GM12892 (cell line): ENCODE data around the gene ADD2.
A peak's percentile ranks its signal among the peaks of the same experiment; 100 is the strongest.

Experiments used
- DNase-seq: peaks from one replicate; pipeline ENCODE4 v3.0.0; 2011; ENCODE audit not compliant: insufficient read length
- FAIRE-seq: peaks from 2 replicates; lab custom pipeline; 2011; peaks lifted over from hg19 to GRCh38; lab: Jason Lieb, UNC
- POLR2A ChIP-seq: IDR thresholded peaks from 2 replicates; pipeline ENCODE4 v1.6.1; 2011; ENCODE audit warnings: low read depth, low read length, control low read depth
- POLR2AphosphoS5 ChIP-seq: IDR thresholded peaks from 2 replicates; pipeline ENCODE4 v1.6.1; 2011; ENCODE audit warnings: low read depth, low read length, control low read depth
- TAF1 ChIP-seq: IDR thresholded peaks from 2 replicates; pipeline ENCODE4 v1.6.1; 2011; ENCODE audit warnings: low read depth, mild to moderate bottlenecking, control low read depth, low read length, borderline replicate concordance

The ADD2 gene

GRCh38 chr2:70797506-70797905 lies 29.5 kb upstream of the ADD2 start:
- FAIRE-seq (no peak), DNase-seq (no peak)
- TF ChIP-seq POLR2A = no peak
- TF ChIP-seq TAF1 = no peak
- TF ChIP-seq POLR2AphosphoS5 = no peak

GRCh38 chr2:70796262-70796661 lies 28.3 kb upstream of the ADD2 start:
- DNase-seq (no peak), FAIRE-seq (no peak)
- TF ChIP-seq POLR2AphosphoS5 (no peak), POLR2A (no peak), TAF1 (no peak)

GRCh38 chr2:70795164-70795995 lies 27.4 kb upstream of the ADD2 start:
- DNase-seq = no peak
- TF ChIP-seq POLR2AphosphoS5 = no peak
- no peak for TF ChIP-seq POLR2A
- no peak for TF ChIP-seq TAF1
- FAIRE-seq = no peak

GRCh38 chr2:70793450-70793849 lies 25.4 kb upstream of the ADD2 start:
- TF ChIP-seq POLR2AphosphoS5 (no peak), POLR2A (no peak), TAF1 (no peak)
- FAIRE-seq = no peak
- no peak for DNase-seq

- FAIRE-seq = no peak
- TF ChIP-seq TAF1 = no peak
- TF ChIP-seq POLR2A = no peak
Observed at GRCh38 chr2:70790136-70790828, 22.3 kb upstream of the ADD2 start, which contains the start of gene FIGLA. Gene FIGLA (minus strand): TSS chr2:70790643. CDS start chr2:70790638, 5 bp downstream.

GRCh38 chr2:70789304-70790135 lies 21.5 kb upstream of the ADD2 start:
- FAIRE-seq (no peak), DNase-seq (peak; percentile 32)
- TF ChIP-seq POLR2AphosphoS5 (no peak), POLR2A (no peak), TAF1 (no peak)

More at GRCh38 chr2:70790136-70790828, 22.3 kb upstream of the ADD2 start, which contains the start of gene FIGLA:
- DNase-seq = no peak

GRCh38 chr2:70785137-70785911 lies 17.3 kb upstream of the ADD2 start:
- TF ChIP-seq POLR2A = no peak
- TF ChIP-seq POLR2AphosphoS5 = no peak
- no peak for TF ChIP-seq TAF1
- DNase-seq (no peak), FAIRE-seq (no peak)

- no peak for TF ChIP-seq TAF1
- DNase-seq (no peak), FAIRE-seq (no peak)
Observed at GRCh38 chr2:70784320-70784719, 16.3 kb upstream of the ADD2 start.

GRCh38 chr2:70779911-70780545 lies 12.0 kb upstream of the ADD2 start:
- FAIRE-seq (no peak), DNase-seq (no peak)

GRCh38 chr2:70779491-70779890 lies 11.5 kb upstream of the ADD2 start:
- TF ChIP-seq POLR2A (no peak), POLR2AphosphoS5 (no peak)
- no peak for FAIRE-seq
- no peak for DNase-seq

More at GRCh38 chr2:70779911-70780545, 12.0 kb upstream of the ADD2 start:
- TF ChIP-seq TAF1 = no peak
